Smooth muscle cell (in vitro differentiated cells): Measurements from ENCODE around the gene TMEM50B. TPM values are rescaled to one million over a fixed set of nuclear protein-coding genes. Genes with fewer than 3 reads are reported as not detected.
A peak's percentile ranks its signal among the peaks of the same experiment; 100 is the strongest.

Source experiments
- DNase-seq: peaks from one replicate; lab custom pipeline; 2025; ENCODE audit not compliant: unreplicated experiment; lab: John Stamatoyannopoulos, UW
- H2AFZ ChIP-seq: fragments of 200-600 bp; sonication (generic); 2 replicates; pipeline ENCODE4 v1.6.0; 2016; ENCODE audit warnings: antibody characterized with exemption, low read depth, mild to moderate bottlenecking
- H3F3A ChIP-seq: fragments of 200-600 bp; sonication (generic); 2 replicates; pipeline ENCODE4 v1.6.0; 2017; ENCODE audit warnings: antibody characterized with exemption, low read depth
- H3K27ac ChIP-seq: fragments of 200-600 bp; sonication (generic); 2 replicates; pipeline ENCODE4 v1.5.1; 2016; ENCODE audit warnings: low read depth, mild to moderate bottlenecking
- H3K27me3 ChIP-seq: fragments of 200-600 bp; sonication (generic); 2 replicates; pipeline ENCODE4 v1.6.1; 2016; ENCODE audit warnings: low read depth, mild to moderate bottlenecking
- H3K36me3 ChIP-seq: fragments of 200-600 bp; sonication (generic); 2 replicates; pipeline ENCODE4 v1.5.1; 2016; ENCODE audit warnings: low read depth
- H3K4me1 ChIP-seq: fragments of 200-600 bp; sonication (generic); 2 replicates; pipeline ENCODE4 v1.5.1; 2016; ENCODE audit warnings: low read depth
- H3K4me2 ChIP-seq: fragments of 200-600 bp; sonication (generic); 2 replicates; pipeline ENCODE4 v1.6.0; 2016; ENCODE audit warnings: mild to moderate bottlenecking
- H3K4me3 ChIP-seq: fragments of 200-600 bp; sonication (generic); 2 replicates; pipeline ENCODE4 v1.5.1; 2016; ENCODE audit warnings: mild to moderate bottlenecking
- H3K79me2 ChIP-seq: fragments of 200-600 bp; sonication (generic); 2 replicates; pipeline ENCODE4 v1.6.0; 2016; ENCODE audit warnings: low read depth, mild to moderate bottlenecking
- H3K9ac ChIP-seq: fragments of 200-600 bp; sonication (generic); 2 replicates; pipeline ENCODE4 v1.6.0; 2016; ENCODE audit warnings: low read depth
- H3K9me3 ChIP-seq: fragments of 200-600 bp; sonication (generic); replicated peaks from 2 replicates; pipeline ENCODE4 v1.5.1; 2016; ENCODE audit warnings: low read depth
- H4K20me1 ChIP-seq: fragments of 200-600 bp; sonication (generic); 2 replicates; pipeline ENCODE4 v1.6.0; 2016; ENCODE audit warnings: low read depth
- WGBS: methylation state at CpG from one replicate; pipeline ENCODE4 v1.1.7; 2016; ENCODE audit warnings: low lambda C conversion rate; 5-methylcytosine and 5-hydroxymethylcytosine counted together
- polyA plus RNA-seq: library from polyadenylated mRNA; unstranded; fragments of >200 nt; fragmentation: Nextera tagmentation; extraction: Ambion mirVana; gene quantifications from 2 replicates; pipeline ENCODE4 v1.2.1, GENCODE V29; 2016
- total RNA-seq: library from RNA; depleted of rRNA; stranded (reverse); fragments of >200 nt; gene quantifications from 2 replicates; pipeline ENCODE4 v1.2.3, GENCODE V29; 2014
- TF ChIP-seq, protein P1 (sequence below): fragments of 200-600 bp; sonication (generic); IDR thresholded peaks from 2 replicates; pipeline ENCODE4 v1.5.1; 2017; ENCODE audit warnings: borderline replicate concordance, mild to moderate bottlenecking, antibody characterized with exemption; ENCODE audit not compliant: insufficient read depth, poor library complexity, severe bottlenecking

TMEM50B gene
- total and polyA plus RNA-seq, 2 experiments from 2014 or later = 31.4 to 42.9 TPM

DNA sequence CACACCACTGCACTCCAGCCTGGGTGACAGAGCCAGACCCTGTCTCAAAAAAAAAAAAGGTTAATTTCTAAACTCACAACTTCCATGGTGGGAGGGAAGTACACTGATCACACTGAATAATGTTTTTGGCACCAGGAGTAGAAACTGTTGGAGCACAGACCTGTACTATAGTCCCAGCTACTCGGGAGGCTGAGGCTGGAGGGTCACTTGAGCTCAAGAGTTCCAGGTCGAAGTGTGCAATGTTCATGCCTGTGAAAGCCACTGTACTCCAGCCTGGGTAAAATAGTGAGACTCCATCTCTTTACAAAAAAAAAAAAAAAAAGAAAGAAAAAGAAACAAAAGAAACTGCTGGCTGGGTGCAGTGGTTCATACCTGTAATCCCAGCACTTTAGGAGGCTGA is 35.3 kb downstream of the TMEM50B start:
- WGBS = 50% methylated on average over 2 of the region's 2 CpGs
- Histone ChIP-seq H3K36me3 (no peaks in the 10 kb centered on the region), H3K79me2 (no peaks in the 10 kb centered on the region), H4K20me1 (no peaks in the 10 kb centered on the region), H3K27ac (no peak overlapping the region), H2AFZ (no peak overlapping the region), H3K4me2 (no peak overlapping the region), H3F3A (no peaks in the 10 kb centered on the region), H3K4me3 (no peak overlapping the region), H3K9me3 (no peaks in the 10 kb centered on the region), H3K27me3 (no peaks in the 10 kb centered on the region), H3K4me1 (no peaks in the 10 kb centered on the region), H3K9ac (no peak overlapping the region)
- DNase-seq = no peak
- TF ChIP-seq, protein P1, sequence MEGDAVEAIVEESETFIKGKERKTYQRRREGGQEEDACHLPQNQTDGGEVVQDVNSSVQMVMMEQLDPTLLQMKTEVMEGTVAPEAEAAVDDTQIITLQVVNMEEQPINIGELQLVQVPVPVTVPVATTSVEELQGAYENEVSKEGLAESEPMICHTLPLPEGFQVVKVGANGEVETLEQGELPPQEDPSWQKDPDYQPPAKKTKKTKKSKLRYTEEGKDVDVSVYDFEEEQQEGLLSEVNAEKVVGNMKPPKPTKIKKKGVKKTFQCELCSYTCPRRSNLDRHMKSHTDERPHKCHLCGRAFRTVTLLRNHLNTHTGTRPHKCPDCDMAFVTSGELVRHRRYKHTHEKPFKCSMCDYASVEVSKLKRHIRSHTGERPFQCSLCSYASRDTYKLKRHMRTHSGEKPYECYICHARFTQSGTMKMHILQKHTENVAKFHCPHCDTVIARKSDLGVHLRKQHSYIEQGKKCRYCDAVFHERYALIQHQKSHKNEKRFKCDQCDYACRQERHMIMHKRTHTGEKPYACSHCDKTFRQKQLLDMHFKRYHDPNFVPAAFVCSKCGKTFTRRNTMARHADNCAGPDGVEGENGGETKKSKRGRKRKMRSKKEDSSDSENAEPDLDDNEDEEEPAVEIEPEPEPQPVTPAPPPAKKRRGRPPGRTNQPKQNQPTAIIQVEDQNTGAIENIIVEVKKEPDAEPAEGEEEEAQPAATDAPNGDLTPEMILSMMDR = no peak

DNA sequence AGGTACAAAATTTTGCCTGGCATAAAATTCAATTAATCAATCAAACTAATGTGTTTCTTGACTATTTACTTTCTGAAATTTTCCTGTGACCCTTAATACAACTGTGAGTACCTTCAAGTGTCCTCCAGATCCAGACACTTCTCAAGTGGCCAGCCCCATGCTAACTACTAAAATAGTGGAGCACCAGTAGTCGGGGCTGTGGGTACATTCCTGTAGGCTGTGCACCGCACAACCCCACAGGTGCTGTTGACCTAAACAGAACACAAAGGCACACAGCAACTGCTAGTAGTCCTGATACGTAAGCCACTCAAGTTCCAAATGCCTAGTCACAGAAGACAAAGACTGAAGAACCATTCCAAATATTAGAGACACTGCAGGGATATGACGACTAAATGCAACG is 36.6 kb downstream of the TMEM50B start:
- DNase-seq = no peak
- TF ChIP-seq, protein P1 = no peak
- Histone ChIP-seq H3K4me3 (no peak overlapping the region), H3K36me3 (no peaks in the 10 kb centered on the region), H2AFZ (no peak overlapping the region), H3F3A (no peaks in the 10 kb centered on the region), H3K27ac (no peak overlapping the region), H3K4me2 (no peak overlapping the region), H3K4me1 (no peaks in the 10 kb centered on the region), H4K20me1 (no peaks in the 10 kb centered on the region), H3K27me3 (no peaks in the 10 kb centered on the region), H3K79me2 (no peaks in the 10 kb centered on the region), H3K9me3 (no peaks in the 10 kb centered on the region), H3K9ac (no peak overlapping the region)
- WGBS = 90% methylated on average over 5 of the region's 5 CpGs

DNA sequence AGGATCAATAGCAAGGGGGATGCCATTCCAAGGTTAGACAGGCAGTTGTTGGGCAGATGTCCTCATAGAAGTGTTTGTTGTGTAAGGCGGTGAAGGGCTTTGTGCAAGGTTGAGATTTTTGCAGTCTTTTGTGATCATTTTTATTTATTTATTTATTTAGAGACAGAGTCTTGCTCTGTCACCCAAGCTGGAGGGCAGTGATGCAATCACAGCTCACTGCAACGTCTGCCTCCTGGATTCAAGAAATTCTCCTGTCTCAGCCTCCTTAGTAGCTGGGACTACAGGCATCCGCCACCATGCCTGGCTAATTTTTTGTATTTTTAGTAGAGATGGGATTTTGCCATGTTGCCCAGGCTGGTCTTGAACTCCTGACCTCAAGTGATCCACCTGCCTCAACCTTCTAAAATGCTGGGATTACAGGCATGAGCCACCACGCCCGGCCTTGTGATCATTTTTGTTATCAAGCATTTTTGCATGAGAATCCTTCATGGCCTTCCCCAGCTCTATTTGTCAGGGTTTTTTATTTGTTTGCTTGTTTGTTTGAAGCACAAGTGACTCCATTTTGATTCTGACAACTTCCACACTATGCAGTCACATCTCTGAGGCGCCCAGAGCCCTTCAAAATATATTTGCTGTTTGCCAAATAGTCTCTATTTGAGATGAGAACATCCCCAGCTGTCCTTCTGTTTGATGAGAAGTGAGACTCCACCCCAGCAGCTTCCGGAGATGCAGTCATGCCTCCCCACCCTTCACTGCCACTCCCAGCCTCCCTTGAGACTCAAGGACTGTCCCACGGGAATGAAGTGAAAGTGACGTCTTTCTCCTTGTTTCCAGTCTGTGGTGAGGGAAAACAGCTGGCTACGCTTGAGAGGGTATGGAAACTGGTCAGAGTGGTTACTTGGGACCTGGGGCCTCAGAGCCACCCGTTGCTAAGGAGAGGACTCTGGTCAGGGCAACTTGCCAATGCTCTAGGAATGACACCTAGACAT is 38.0 kb downstream of the TMEM50B start:
- H3F3A ChIP-seq = peaks cover 4% of the 10 kb centered on the region
- H3K4me2 ChIP-seq = no peak overlapping the region
- no peaks in the 10 kb centered on the region for H3K9me3 ChIP-seq
- no peak overlapping the region for H2AFZ ChIP-seq
- H3K27ac ChIP-seq = peak overlapping the region; percentile 16
- no peak overlapping the region for H3K4me3 ChIP-seq
- no peaks in the 10 kb centered on the region for H3K79me2 ChIP-seq
- no peak overlapping the region for H3K9ac ChIP-seq
- peaks cover 6% of the 10 kb centered on the region for H3K36me3 ChIP-seq
- 75% methylated on average over 11 of the region's 11 CpGs for WGBS
- no peaks in the 10 kb centered on the region for H3K27me3 ChIP-seq
- H3K4me1 ChIP-seq = no peaks in the 10 kb centered on the region
- DNase-seq = no peak
- TF ChIP-seq, protein P1 = no peak
- H4K20me1 ChIP-seq = peaks cover 1% of the 10 kb centered on the region
